ENCODE measurements around the gene GNAT1.

Gene GNAT1

GRCh38 chr3:50177346-50177745 is 14.1 kb upstream of the GNAT1 start:
- TF ChIP-seq CTCF (IDR thresholded peaks at IDR 0.05): no peak
- Mint-ChIP-seq H3K27me3 (ENCODE audit: low read depth, poor library complexity) (peaks cover 6% of the 10 kb centered on the region), H3K36me3 (ENCODE audit: low read depth) (peaks cover 62% of the 10 kb centered on the region), H3K4me1 (peaks cover 24% of the 10 kb centered on the region), H3K27ac (peak overlapping the region; percentile 79), H3K9me3 (no peaks in the 10 kb centered on the region), H3K4me3 (no peak overlapping the region)
- no peak for DNase-seq

GRCh38 chr3:50179710-50180109 is 11.7 kb upstream of the GNAT1 start:
- no peaks in the 10 kb centered on the region for H3K9me3 Mint-ChIP-seq
- no peak for DNase-seq
- peaks cover 6% of the 10 kb centered on the region for H3K27me3 Mint-ChIP-seq (ENCODE audit: low read depth, poor library complexity)
- no peak overlapping the region for H3K4me3 Mint-ChIP-seq
- TF ChIP-seq CTCF (IDR thresholded peaks at IDR 0.05): no peak
- peaks cover 72% of the 10 kb centered on the region for H3K36me3 Mint-ChIP-seq (ENCODE audit: low read depth)
- H3K4me1 Mint-ChIP-seq: peaks cover 32% of the 10 kb centered on the region
- H3K27ac Mint-ChIP-seq: peak overlapping the region; percentile 40

GRCh38 chr3:50181985-50182384 is 9.4 kb upstream of the GNAT1 start:
- Mint-ChIP-seq H3K36me3 (ENCODE audit: low read depth) (peaks cover 58% of the 10 kb centered on the region), H3K27ac (peak overlapping the region; percentile 66), H3K4me3 (no peak overlapping the region), H3K9me3 (no peaks in the 10 kb centered on the region), H3K4me1 (peaks cover 32% of the 10 kb centered on the region), H3K27me3 (ENCODE audit: low read depth, poor library complexity) (peaks cover 3% of the 10 kb centered on the region)
- DNase-seq: no peak
- no peak for TF ChIP-seq CTCF (IDR thresholded peaks at IDR 0.05)

- TF ChIP-seq CTCF (IDR thresholded peaks at IDR 0.05): no peak
- Mint-ChIP-seq H3K27me3 (ENCODE audit: low read depth, poor library complexity) (peaks cover 3% of the 10 kb centered on the region), H3K4me1 (peaks cover 32% of the 10 kb centered on the region), H3K36me3 (ENCODE audit: low read depth) (peaks cover 51% of the 10 kb centered on the region), H3K27ac (peak overlapping the region; percentile 66), H3K9me3 (no peaks in the 10 kb centered on the region), H3K4me3 (no peak overlapping the region)
- no peak for DNase-seq
Observed at GRCh38 chr3:50182533-50183099, 8.8 kb upstream of the GNAT1 start.

GRCh38 chr3:50183755-50184154 is 7.7 kb upstream of the GNAT1 start:
- Mint-ChIP-seq H3K4me3 (no peak overlapping the region), H3K27me3 (ENCODE audit: low read depth, poor library complexity) (peaks cover 3% of the 10 kb centered on the region), H3K4me1 (peaks cover 36% of the 10 kb centered on the region), H3K36me3 (ENCODE audit: low read depth) (peaks cover 42% of the 10 kb centered on the region), H3K27ac (peak overlapping the region; percentile 81), H3K9me3 (no peaks in the 10 kb centered on the region)
- DNase-seq: no peak
- no peak for TF ChIP-seq CTCF (IDR thresholded peaks at IDR 0.05)

- H3K9me3 Mint-ChIP-seq: no peaks in the 10 kb centered on the region
- no peak for DNase-seq
- H3K36me3 Mint-ChIP-seq (ENCODE audit: low read depth): peaks cover 36% of the 10 kb centered on the region
Observed at GRCh38 chr3:50184242-50184978, 7.0 kb upstream of the GNAT1 start.

More at GRCh38 chr3:50184242-50184978, 7.0 kb upstream of the GNAT1 start:
- Mint-ChIP-seq H3K4me3 (no peak overlapping the region), H3K4me1 (peaks cover 42% of the 10 kb centered on the region), H3K27me3 (ENCODE audit: low read depth, poor library complexity) (peaks cover 3% of the 10 kb centered on the region), H3K27ac (peak overlapping the region; percentile 81)
- TF ChIP-seq CTCF (IDR thresholded peaks at IDR 0.05): no peak
